Measurements from ENCODE around the gene PHF3. TPM values are rescaled to one million over a fixed set of nuclear protein-coding genes. Genes with fewer than 3 reads are reported as not detected.

Gene PHF3
- total RNA-seq, 2 donors from 2014 or later: 51.1 to 64.0 TPM

GRCh38 chr6:63636518-63637021, 968 bp downstream of the PHF3 start:
- ATAC-seq (peak; percentile 28), DNase-seq (peak; percentile 68 to 83)
- intact Hi-C loops (cut with DNase I, micrococcal nuclease): no loop called here

GRCh38 chr6:63637865-63638445, 2.4 kb downstream of the PHF3 start:
- DNase-seq (no peak), ATAC-seq (no peak)
- intact Hi-C loops (cut with DNase I, micrococcal nuclease): no loop called here

- DNase-seq: no peak
- ATAC-seq: no peak
- intact Hi-C loops (cut with DNase I, micrococcal nuclease): no loop called here
Observed at GRCh38 chr6:63640062-63640461, 4.5 kb downstream of the PHF3 start.

GRCh38 chr6:63643862-63644261, 8.3 kb downstream of the PHF3 start:
- intact Hi-C loops (cut with DNase I, micrococcal nuclease): no loop called here
- DNase-seq: no peak
- ATAC-seq: no peak

- intact Hi-C loops (cut with DNase I, micrococcal nuclease): no loop called here
- ATAC-seq: no peak
- DNase-seq: no peak
Observed at GRCh38 chr6:63644668-63645326, 9.2 kb downstream of the PHF3 start.

GRCh38 chr6:63649269-63649668, 13.7 kb downstream of the PHF3 start:
- intact Hi-C loops (cut with DNase I, micrococcal nuclease): no loop called here
- no peak for DNase-seq
- ATAC-seq: no peak

- intact Hi-C loops (cut with DNase I, micrococcal nuclease): no loop called here
- DNase-seq: no peak
- no peak for ATAC-seq
Observed at GRCh38 chr6:63649847-63650265, 14.3 kb downstream of the PHF3 start.

GRCh38 chr6:63652980-63653379, 17.4 kb downstream of the PHF3 start:
- DNase-seq (no peak), ATAC-seq (no peak)
- intact Hi-C loops (cut with DNase I, micrococcal nuclease): no loop called here

GRCh38 chr6:63660757-63661156, 25.2 kb downstream of the PHF3 start:
- no peak for ATAC-seq
- DNase-seq: no peak
- intact Hi-C loops (cut with DNase I, micrococcal nuclease): no loop called here

- DNase-seq: no peak
- intact Hi-C loops (cut with DNase I, micrococcal nuclease): no loop called here
- ATAC-seq: no peak
Observed at GRCh38 chr6:63661769-63662168, 26.2 kb downstream of the PHF3 start.

GRCh38 chr6:63663147-63663955, 27.7 kb downstream of the PHF3 start:
- intact Hi-C loops (cut with DNase I, micrococcal nuclease): no loop called here
- DNase-seq: no peak
- ATAC-seq: peak; percentile 71

GRCh38 chr6:63663956-63664281, 28.3 kb downstream of the PHF3 start:
- DNase-seq: no peak
- intact Hi-C loops (cut with DNase I, micrococcal nuclease): no loop called here
- peak; percentile 38 for ATAC-seq

GRCh38 chr6:63671098-63671754, 35.6 kb downstream of the PHF3 start:
- ATAC-seq: no peak
- intact Hi-C loops (cut with DNase I, micrococcal nuclease): no loop called here
- no peak for DNase-seq

GRCh38 chr6:63672582-63673129, 37.1 kb downstream of the PHF3 start:
- intact Hi-C loops (cut with DNase I, micrococcal nuclease): no loop called here
- no peak for ATAC-seq
- no peak for DNase-seq

- intact Hi-C loops (cut with DNase I, micrococcal nuclease): no loop called here
- ATAC-seq: no peak
- DNase-seq: no peak
Observed at GRCh38 chr6:63673692-63674091, 38.1 kb downstream of the PHF3 start.

- DNase-seq (no peak), ATAC-seq (peak; percentile 74)
- intact Hi-C loops (cut with DNase I, micrococcal nuclease): no loop called here
Observed at GRCh38 chr6:63674635-63675034, 39.0 kb downstream of the PHF3 start.

GRCh38 chr6:63675138-63675537, 39.5 kb downstream of the PHF3 start:
- DNase-seq (no peak), ATAC-seq (peak; percentile 69)
- intact Hi-C loops (cut with DNase I, micrococcal nuclease): no loop called here

GRCh38 chr6:63676412-63677114, 41.0 kb downstream of the PHF3 start:
- intact Hi-C loops (cut with DNase I, micrococcal nuclease): no loop called here
- DNase-seq: no peak
- no peak for ATAC-seq

GRCh38 chr6:63677282-63677681, 41.7 kb downstream of the PHF3 start:
- peak; percentile 84 for ATAC-seq
- intact Hi-C loops (cut with DNase I, micrococcal nuclease): no loop called here
- no peak for DNase-seq
